ENCODE results near the gene MBD2.

MBD2 gene

GRCh38 chr18:54192900-54193299 lies 31.6 kb downstream of the MBD2 start:
- no peak for TF ChIP-seq CTCF (IDR thresholded peaks at IDR 0.05)
- H3K27ac ChIP-seq: no peak overlapping the region
- no peaks in the 10 kb centered on the region for H3K9me3 ChIP-seq
- no peak overlapping the region for H3K4me3 ChIP-seq (ENCODE audit: low read depth in 1 of 2, low read length in 1 of 2)
- peaks cover 32% of the 10 kb centered on the region for H3K36me3 ChIP-seq
- no peaks in the 10 kb centered on the region for H3K27me3 ChIP-seq
- H3K4me1 ChIP-seq (ENCODE audit: control insufficient read depth in 1 of 2, insufficient read depth in 1 of 2, low read depth in 1 of 2, low read length in 1 of 2): no peaks in the 10 kb centered on the region

DNA sequence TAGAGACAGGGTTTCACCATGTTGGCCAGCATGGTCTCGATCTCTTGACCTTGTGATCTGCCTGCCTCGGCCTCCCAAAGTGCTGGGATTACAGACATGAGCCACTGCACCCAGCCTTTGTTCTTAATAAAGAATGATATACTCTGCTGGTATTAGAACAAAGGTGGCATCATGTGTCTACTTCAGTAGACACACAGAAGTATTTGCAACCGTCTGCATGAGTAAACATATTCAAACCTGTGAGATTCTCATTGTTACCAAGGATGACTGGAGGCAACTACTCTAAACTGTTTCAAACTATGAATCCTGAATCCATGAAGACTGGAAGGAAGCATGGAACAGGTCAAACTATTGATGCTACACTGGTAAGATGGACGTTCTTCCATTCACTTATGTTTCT lies 32.1 kb downstream of the MBD2 start:
- H3K36me3 ChIP-seq: peaks cover 33% of the 10 kb centered on the region
- no peak overlapping the region for H3K4me3 ChIP-seq (ENCODE audit: low read depth in 1 of 2, low read length in 1 of 2)
- H3K27me3 ChIP-seq: no peaks in the 10 kb centered on the region
- H3K9me3 ChIP-seq: no peaks in the 10 kb centered on the region
- no peak overlapping the region for H3K27ac ChIP-seq
- no peaks in the 10 kb centered on the region for H3K4me1 ChIP-seq (ENCODE audit: control insufficient read depth in 1 of 2, insufficient read depth in 1 of 2, low read depth in 1 of 2, low read length in 1 of 2)
- TF ChIP-seq CTCF (IDR thresholded peaks at IDR 0.05): no peak

- peaks cover 0 to 3% of the 10 kb centered on the region in 2 experiments for H3K4me1 ChIP-seq (ENCODE audit: control insufficient read depth in 1 of 2, insufficient read depth in 1 of 2, low read depth in 1 of 2, low read length in 1 of 2)
- no peak overlapping the region for H3K4me3 ChIP-seq (ENCODE audit: low read depth in 1 of 2, low read length in 1 of 2)
- H3K27me3 ChIP-seq: no peaks in the 10 kb centered on the region
- H3K36me3 ChIP-seq: peaks cover 44% of the 10 kb centered on the region
- no peak for TF ChIP-seq CTCF (IDR thresholded peaks at IDR 0.05)
- no peak overlapping the region for H3K27ac ChIP-seq
- H3K9me3 ChIP-seq: no peaks in the 10 kb centered on the region
These were observed 33.1 kb downstream of the MBD2 start for GRCh38 chr18:54191352-54191751.

DNA sequence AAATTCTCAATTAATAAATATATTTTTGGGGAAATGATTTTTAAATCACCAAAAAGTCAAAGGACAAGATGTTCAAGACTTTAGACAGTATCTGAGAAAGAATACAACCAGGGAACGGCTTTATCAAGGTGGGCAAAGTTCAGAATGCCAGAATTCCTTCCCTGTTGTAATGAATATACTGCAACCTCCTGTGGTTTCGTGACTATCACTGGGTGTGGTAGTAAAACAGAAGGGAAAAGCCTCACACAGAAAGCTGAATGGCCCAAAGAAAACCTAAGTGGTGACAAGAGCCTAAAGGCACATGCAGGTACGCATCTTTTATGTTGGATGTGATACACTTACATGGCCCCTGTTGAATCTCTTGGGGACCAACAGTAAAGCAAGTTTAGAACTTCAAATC lies 37.1 kb downstream of the MBD2 start:
- H3K9me3 ChIP-seq: no peaks in the 10 kb centered on the region
- H3K27me3 ChIP-seq: no peaks in the 10 kb centered on the region
- H3K4me3 ChIP-seq (ENCODE audit: low read depth in 1 of 2, low read length in 1 of 2): no peak overlapping the region
- TF ChIP-seq CTCF (IDR thresholded peaks at IDR 0.05): no peak
- peaks cover 60% of the 10 kb centered on the region for H3K36me3 ChIP-seq
- no peak overlapping the region for H3K27ac ChIP-seq
- H3K4me1 ChIP-seq (ENCODE audit: control insufficient read depth in 1 of 2, insufficient read depth in 1 of 2, low read depth in 1 of 2, low read length in 1 of 2): peaks cover 0 to 3% of the 10 kb centered on the region in 2 experiments

GRCh38 chr18:54184836-54185235 lies 39.6 kb downstream of the MBD2 start:
- Histone ChIP-seq H3K27ac (no peak overlapping the region), H3K36me3 (peaks cover 57% of the 10 kb centered on the region), H3K9me3 (no peaks in the 10 kb centered on the region), H3K4me1 (ENCODE audit: control insufficient read depth in 1 of 2, insufficient read depth in 1 of 2, low read depth in 1 of 2, low read length in 1 of 2) (peaks cover 0 to 3% of the 10 kb centered on the region in 2 experiments), H3K4me3 (ENCODE audit: low read depth in 1 of 2, low read length in 1 of 2) (no peak overlapping the region), H3K27me3 (no peaks in the 10 kb centered on the region)
- no peak for TF ChIP-seq CTCF (IDR thresholded peaks at IDR 0.05)

GRCh38 chr18:54183390-54183789 lies 41.1 kb downstream of the MBD2 start:
- H3K4me1 ChIP-seq (ENCODE audit: control insufficient read depth in 1 of 2, insufficient read depth in 1 of 2, low read depth in 1 of 2, low read length in 1 of 2): peaks cover 0 to 3% of the 10 kb centered on the region in 2 experiments
- no peaks in the 10 kb centered on the region for H3K9me3 ChIP-seq
- H3K4me3 ChIP-seq (ENCODE audit: low read depth in 1 of 2, low read length in 1 of 2): no peak overlapping the region
- TF ChIP-seq CTCF (IDR thresholded peaks at IDR 0.05): no peak
- no peak overlapping the region for H3K27ac ChIP-seq
- no peaks in the 10 kb centered on the region for H3K27me3 ChIP-seq
- peaks cover 46% of the 10 kb centered on the region for H3K36me3 ChIP-seq
